ENCODE results near the gene IGSF8. TPM values are rescaled to one million over a fixed set of nuclear protein-coding genes. Genes with fewer than 3 reads are reported as not detected.
A peak's percentile ranks its signal among the peaks of the same experiment; 100 is the strongest.

Gene IGSF8
- total and polyA plus RNA-seq, 12 donors, result 9.7 to 42.9 (median 24.1) TPM

DNA sequence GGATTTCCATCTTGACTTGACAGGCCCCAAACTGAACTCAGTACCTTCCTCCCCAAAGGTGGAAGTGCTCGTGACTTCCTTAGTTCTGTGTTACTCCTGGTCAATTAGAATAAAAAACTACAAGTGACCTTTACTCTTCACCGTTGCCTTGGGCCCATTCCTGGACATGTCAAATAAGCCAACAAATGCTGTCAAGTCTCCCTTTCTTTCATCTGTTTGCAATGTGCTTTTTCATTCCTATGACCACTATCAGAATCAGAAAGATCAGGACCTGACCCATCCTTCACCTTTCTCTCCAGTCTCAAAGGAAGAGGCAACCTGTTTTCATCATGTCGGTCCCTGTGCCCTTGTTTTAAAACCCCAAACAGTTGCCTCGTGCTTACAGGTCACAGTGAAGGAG, 23.6 kb downstream of the IGSF8 start:
- no peaks in the 10 kb centered on the region for H3K9me3 ChIP-seq (replicated peaks in 1 of 3)
- H3K27me3 ChIP-seq, result peaks cover 5% of the 10 kb centered on the region
- H3K27ac ChIP-seq, result no peak overlapping the region
- peaks cover 0 to 7% of the 10 kb centered on the region in 2 donors for H3K4me1 ChIP-seq (replicated peaks in 1 of 2)
- no peak overlapping the region for H3K4me3 ChIP-seq
- no peaks in the 10 kb centered on the region for H3K36me3 ChIP-seq (replicated peaks in 1 of 2)
- WGBS, 4 donors, result 65 to 79% (median 69%) methylated on average over 4 of the region's 4 CpGs
- TF ChIP-seq, protein P1, sequence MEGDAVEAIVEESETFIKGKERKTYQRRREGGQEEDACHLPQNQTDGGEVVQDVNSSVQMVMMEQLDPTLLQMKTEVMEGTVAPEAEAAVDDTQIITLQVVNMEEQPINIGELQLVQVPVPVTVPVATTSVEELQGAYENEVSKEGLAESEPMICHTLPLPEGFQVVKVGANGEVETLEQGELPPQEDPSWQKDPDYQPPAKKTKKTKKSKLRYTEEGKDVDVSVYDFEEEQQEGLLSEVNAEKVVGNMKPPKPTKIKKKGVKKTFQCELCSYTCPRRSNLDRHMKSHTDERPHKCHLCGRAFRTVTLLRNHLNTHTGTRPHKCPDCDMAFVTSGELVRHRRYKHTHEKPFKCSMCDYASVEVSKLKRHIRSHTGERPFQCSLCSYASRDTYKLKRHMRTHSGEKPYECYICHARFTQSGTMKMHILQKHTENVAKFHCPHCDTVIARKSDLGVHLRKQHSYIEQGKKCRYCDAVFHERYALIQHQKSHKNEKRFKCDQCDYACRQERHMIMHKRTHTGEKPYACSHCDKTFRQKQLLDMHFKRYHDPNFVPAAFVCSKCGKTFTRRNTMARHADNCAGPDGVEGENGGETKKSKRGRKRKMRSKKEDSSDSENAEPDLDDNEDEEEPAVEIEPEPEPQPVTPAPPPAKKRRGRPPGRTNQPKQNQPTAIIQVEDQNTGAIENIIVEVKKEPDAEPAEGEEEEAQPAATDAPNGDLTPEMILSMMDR (IDR thresholded peaks at IDR 0.05), result no peak
- no peak for TF ChIP-seq POLR2A (IDR thresholded peaks at IDR 0.05)
- no peak for DNase-seq
- intact Hi-C loops (cut with DNase I), result no loop called here

DNA sequence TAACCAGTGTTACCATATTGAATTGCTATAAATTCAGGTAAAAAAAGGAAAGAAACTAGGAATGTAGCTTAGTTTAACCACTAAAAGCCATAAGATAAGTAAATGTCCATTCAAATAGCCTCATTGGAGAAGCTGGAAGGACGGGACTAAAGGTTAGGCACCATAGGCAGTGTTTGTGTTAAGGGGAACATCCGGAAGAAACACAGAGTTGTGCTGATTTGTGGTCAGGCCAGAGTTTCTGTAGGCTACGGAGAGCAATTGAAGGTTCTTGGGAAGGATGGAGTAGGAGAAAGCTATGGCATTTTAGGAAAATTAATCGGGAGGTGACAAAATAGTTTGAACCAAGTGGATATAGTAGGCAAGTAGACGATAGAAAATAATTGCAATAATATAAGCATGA, 27.1 kb downstream of the IGSF8 start:
- TF ChIP-seq, protein P1 (IDR thresholded peaks at IDR 0.05), result no peak
- TF ChIP-seq POLR2A (IDR thresholded peaks at IDR 0.05), result no peak
- 79 to 84% (median 83%) methylated on average over 5 of the region's 5 CpGs for WGBS, 4 donors
- intact Hi-C loops (cut with DNase I), result no loop called here

DNA sequence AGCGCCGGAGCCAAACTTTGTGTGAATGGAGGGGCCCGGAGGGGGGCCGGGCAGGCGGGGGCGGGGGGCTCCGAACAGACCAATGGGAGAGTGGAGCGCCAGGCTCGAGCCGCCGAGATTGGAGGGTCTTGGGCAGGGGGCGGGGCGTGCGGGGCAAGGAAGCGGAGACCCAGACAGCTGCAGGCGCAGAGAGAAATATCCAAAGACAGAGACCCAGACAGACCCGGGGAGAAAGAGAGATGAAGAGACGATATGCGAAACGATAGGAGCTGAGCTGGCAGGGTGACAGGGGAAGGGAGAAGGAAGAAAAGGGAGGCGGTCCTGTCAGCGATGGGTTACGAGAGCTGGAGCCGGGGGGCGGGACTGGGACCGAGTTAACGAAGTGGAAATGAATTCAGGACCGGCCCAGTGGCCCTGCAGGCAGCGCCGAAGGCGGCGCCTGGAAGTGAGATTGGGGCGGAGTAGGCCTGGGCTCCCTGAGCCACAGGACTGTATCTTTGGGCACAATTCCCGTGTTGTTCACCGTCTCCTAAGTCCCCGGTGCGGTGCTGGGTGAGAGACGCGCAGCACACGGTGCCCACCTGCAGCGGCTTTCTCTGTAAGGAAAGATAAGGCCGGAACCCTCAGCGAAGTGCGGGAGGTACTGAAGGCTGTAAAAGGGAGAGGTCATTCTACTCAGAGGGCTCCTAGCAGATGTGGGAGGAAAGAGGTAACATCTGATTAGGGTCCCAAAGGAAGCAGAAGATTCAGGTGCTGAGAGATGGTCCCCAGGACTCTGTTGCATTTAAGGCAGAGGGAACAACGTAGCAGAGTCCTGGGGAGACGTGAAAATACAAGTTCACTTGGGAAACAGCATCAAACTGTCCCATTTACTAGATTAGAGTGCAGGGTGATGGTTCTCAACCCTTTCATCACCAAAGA, 27.9 kb downstream of the IGSF8 start:
- Histone ChIP-seq H3K9me3 (replicated peaks in 1 of 3) (no peaks in the 10 kb centered on the region), H3K36me3 (replicated peaks in 1 of 2) (no peaks in the 10 kb centered on the region), H3K27ac (no peak overlapping the region), H3K4me3 (peak overlapping the region in 3 of 4 donors; percentile 18 to 63 (median 34)), H3K27me3 (no peaks in the 10 kb centered on the region), H3K4me1 (replicated peaks in 1 of 2) (peaks cover 0 to 7% of the 10 kb centered on the region in 2 donors)
- TF ChIP-seq POLR2A (IDR thresholded peaks at IDR 0.05), result no peak
- TF ChIP-seq, protein P1 (IDR thresholded peaks at IDR 0.05), result no peak
- 2 to 3% (median 2%) methylated on average over 38 to 46 of the region's 46 CpGs for WGBS, 4 donors
- DNase-seq, result peak; percentile 51 to 74 (median 72)
- intact Hi-C loops (cut with DNase I), result no loop called here

More for the DNA sequence above, 27.1 kb downstream of the IGSF8 start:
- no peaks in the 10 kb centered on the region for H3K9me3 ChIP-seq (replicated peaks in 1 of 3)
- no peak overlapping the region for H3K27ac ChIP-seq
- H3K36me3 ChIP-seq (replicated peaks in 1 of 2), result no peaks in the 10 kb centered on the region
- no peaks in the 10 kb centered on the region for H3K27me3 ChIP-seq
- DNase-seq, result no peak
- H3K4me1 ChIP-seq (replicated peaks in 1 of 2), result peaks cover 0 to 7% of the 10 kb centered on the region in 2 donors
- H3K4me3 ChIP-seq, result no peak overlapping the region

DNA sequence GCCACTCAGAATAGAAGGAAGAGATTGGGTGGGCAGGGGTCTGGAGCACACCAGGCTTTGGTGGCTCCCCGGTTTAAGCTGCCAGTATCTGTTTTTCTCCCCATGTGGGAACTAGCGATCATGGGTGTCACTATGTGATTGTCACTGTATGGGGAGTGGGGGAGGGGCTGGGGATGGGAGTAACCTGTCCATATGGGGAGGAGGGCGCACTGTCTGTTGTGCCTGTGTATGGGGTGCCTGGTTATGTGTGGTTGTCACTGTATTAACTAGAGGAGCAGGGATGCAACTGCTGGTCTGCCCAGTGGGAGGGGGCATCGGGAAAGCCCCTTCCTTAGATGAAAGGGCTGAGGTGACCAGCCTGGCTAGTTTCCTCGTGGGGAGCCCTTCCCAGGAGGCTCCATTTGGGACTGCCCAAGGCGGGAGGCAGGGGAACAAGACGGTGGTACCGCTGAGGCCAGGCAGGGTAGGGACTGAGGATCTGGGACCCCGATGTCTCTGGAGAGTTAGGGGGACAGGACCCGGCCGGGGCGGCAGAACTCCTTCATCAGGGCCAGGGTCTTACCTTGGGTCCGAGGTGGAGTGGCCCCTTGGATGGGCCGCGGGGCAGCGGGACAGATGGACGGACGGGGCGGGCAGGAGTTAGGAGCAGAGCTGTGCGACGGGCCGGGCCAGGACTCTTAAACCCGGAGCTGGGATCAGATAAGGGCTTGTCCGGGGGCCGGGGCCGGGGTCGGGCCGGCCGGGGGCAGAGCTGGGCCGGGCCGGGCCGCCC, 28.8 kb downstream of the IGSF8 start, which contains the start of gene KCNJ10:
TSS of gene KCNJ10 (minus strand) at position 701 of the 772 bp plus-strand sequence. CDS start 27,628 bp downstream, outside the sequence.
- intact Hi-C loops (cut with DNase I), result no loop called here
- 11 to 41% (median 16%) methylated on average over 10 to 32 of the region's 32 CpGs for WGBS, 4 donors
- Histone ChIP-seq H3K27ac (no peak within 1 kb of the TSS), H3K9me3 (replicated peaks in 1 of 3) (no peaks in the 10 kb centered on the region), H3K36me3 (replicated peaks in 1 of 2) (no peaks in the 10 kb centered on the region), H3K27me3 (no peaks in the 10 kb centered on the region), H3K4me1 (replicated peaks in 1 of 2) (peaks cover 0 to 7% of the 10 kb centered on the region in 2 donors), H3K4me3 (peak within 1 kb of the TSS in 3 of 4 donors; percentile 18 to 63 (median 34))
- no peak for DNase-seq
- TF ChIP-seq POLR2A (IDR thresholded peaks at IDR 0.05), result no peak
- TF ChIP-seq, protein P1 (IDR thresholded peaks at IDR 0.05), result no peak
